ENCODE measurements around the gene ETS1.

The ETS1 gene

GRCh38 chr11:128516886-128517285 lies 70.5 kb downstream of the ETS1 start:
- no peak for DNase-seq (ENCODE audit: low read depth)
- TF ChIP-seq MYC (IDR thresholded peaks at IDR 0.05; ENCODE audit: low read depth, low read length): no peak
- TF ChIP-seq POLR2A (IDR thresholded peaks at IDR 0.05; ENCODE audit: extremely low read depth, insufficient read length): no peak
- TF ChIP-seq CTCF (IDR thresholded peaks at IDR 0.05; ENCODE audit: low read depth, low read length): no peak
- TF ChIP-seq MAX (IDR thresholded peaks at IDR 0.05; ENCODE audit: low read depth, low read length): no peak

GRCh38 chr11:128515826-128516778 lies 71.3 kb downstream of the ETS1 start:
- no peak overlapping the region for H3K4me3 ChIP-seq (ENCODE audit: low read depth, low read length)
- no peak for DNase-seq (ENCODE audit: low read depth)
- no peak for TF ChIP-seq MAX (IDR thresholded peaks at IDR 0.05; ENCODE audit: low read depth, low read length)
- TF ChIP-seq POLR2A (IDR thresholded peaks at IDR 0.05; ENCODE audit: extremely low read depth, insufficient read length): no peak
- no peak for TF ChIP-seq MYC (IDR thresholded peaks at IDR 0.05; ENCODE audit: low read depth, low read length)
- TF ChIP-seq CTCF (IDR thresholded peaks at IDR 0.05; ENCODE audit: low read depth, low read length): no peak

More at GRCh38 chr11:128516886-128517285, 70.5 kb downstream of the ETS1 start:
- no peak overlapping the region for H3K4me3 ChIP-seq (ENCODE audit: low read depth, low read length)

- no peak for DNase-seq (ENCODE audit: low read depth)
- H3K4me3 ChIP-seq (ENCODE audit: low read depth, low read length): no peak overlapping the region
- no peak for TF ChIP-seq POLR2A (IDR thresholded peaks at IDR 0.05; ENCODE audit: extremely low read depth, insufficient read length)
- no peak for TF ChIP-seq CTCF (IDR thresholded peaks at IDR 0.05; ENCODE audit: low read depth, low read length)
- TF ChIP-seq MAX (IDR thresholded peaks at IDR 0.05; ENCODE audit: low read depth, low read length): no peak
- TF ChIP-seq MYC (IDR thresholded peaks at IDR 0.05; ENCODE audit: low read depth, low read length): no peak
Observed at GRCh38 chr11:128515086-128515485, 72.3 kb downstream of the ETS1 start.

GRCh38 chr11:128513915-128514681 lies 73.3 kb downstream of the ETS1 start:
- no peak for TF ChIP-seq MYC (IDR thresholded peaks at IDR 0.05; ENCODE audit: low read depth, low read length)
- no peak for TF ChIP-seq CTCF (IDR thresholded peaks at IDR 0.05; ENCODE audit: low read depth, low read length)
- no peak for TF ChIP-seq POLR2A (IDR thresholded peaks at IDR 0.05; ENCODE audit: extremely low read depth, insufficient read length)
- TF ChIP-seq MAX (IDR thresholded peaks at IDR 0.05; ENCODE audit: low read depth, low read length): no peak
- no peak for DNase-seq (ENCODE audit: low read depth)
- no peak overlapping the region for H3K4me3 ChIP-seq (ENCODE audit: low read depth, low read length)

GRCh38 chr11:128512474-128512996 lies 74.8 kb downstream of the ETS1 start:
- no peak for TF ChIP-seq CTCF (IDR thresholded peaks at IDR 0.05; ENCODE audit: low read depth, low read length)
- TF ChIP-seq MAX (IDR thresholded peaks at IDR 0.05; ENCODE audit: low read depth, low read length): no peak
- no peak for TF ChIP-seq MYC (IDR thresholded peaks at IDR 0.05; ENCODE audit: low read depth, low read length)
- no peak for TF ChIP-seq POLR2A (IDR thresholded peaks at IDR 0.05; ENCODE audit: extremely low read depth, insufficient read length)
- no peak for DNase-seq (ENCODE audit: low read depth)
- no peak overlapping the region for H3K4me3 ChIP-seq (ENCODE audit: low read depth, low read length)
